Measurements from ENCODE around the gene NLN.

DNA sequence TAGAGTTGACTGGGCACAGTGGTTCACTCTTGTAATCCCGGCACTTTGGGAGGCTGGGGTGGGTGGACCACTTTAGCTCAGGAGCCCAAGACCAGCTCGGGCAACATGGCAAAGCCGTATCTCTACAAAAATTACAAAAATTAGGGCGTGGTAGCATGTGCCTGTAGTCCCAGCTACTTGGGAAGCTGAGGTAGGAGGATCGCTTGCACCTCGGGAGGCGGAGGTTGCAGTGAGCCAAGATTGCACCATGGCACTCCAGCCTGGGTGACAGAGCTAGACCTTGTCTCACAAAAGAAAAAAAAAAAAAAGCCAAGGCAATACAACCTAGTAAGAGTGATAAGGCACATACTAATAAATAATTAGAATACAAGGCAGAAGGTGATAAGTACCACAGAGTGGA, 15.8 kb downstream of the NLN start:
- TF ChIP-seq EZH2 (optimal IDR thresholded peaks at IDR 0.05; ENCODE audit: low read depth, low read length) (no peak), EZH2phosphoT487 (IDR thresholded peaks at IDR 0.05; ENCODE audit: low read length) (no peak)
- TF ChIP-seq, protein P1, sequence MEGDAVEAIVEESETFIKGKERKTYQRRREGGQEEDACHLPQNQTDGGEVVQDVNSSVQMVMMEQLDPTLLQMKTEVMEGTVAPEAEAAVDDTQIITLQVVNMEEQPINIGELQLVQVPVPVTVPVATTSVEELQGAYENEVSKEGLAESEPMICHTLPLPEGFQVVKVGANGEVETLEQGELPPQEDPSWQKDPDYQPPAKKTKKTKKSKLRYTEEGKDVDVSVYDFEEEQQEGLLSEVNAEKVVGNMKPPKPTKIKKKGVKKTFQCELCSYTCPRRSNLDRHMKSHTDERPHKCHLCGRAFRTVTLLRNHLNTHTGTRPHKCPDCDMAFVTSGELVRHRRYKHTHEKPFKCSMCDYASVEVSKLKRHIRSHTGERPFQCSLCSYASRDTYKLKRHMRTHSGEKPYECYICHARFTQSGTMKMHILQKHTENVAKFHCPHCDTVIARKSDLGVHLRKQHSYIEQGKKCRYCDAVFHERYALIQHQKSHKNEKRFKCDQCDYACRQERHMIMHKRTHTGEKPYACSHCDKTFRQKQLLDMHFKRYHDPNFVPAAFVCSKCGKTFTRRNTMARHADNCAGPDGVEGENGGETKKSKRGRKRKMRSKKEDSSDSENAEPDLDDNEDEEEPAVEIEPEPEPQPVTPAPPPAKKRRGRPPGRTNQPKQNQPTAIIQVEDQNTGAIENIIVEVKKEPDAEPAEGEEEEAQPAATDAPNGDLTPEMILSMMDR (IDR thresholded peaks at IDR 0.05; ENCODE audit: low read length), result no peak
